ENCODE measurements around the gene EGFR.

DNA sequence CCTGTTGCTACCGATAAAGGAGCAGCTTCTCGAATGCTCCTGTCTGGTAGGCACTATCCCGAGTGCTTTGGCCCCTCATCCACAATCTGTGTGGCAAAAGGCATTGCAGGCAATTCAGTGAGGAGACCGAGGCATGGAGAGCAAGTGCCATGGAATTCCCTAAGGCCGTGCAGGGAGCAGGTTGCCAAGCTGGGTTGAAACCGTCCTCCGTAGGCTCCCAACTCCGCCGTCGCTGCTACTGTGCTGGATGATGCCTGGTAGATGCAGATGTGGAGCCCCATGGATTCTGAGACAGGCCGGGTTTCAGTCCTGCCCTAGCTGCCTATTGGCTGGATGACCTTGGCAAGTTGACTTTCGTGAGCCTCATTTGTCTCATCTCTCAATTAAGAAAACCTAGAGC is 85.3 kb downstream of the EGFR start:
- TF ChIP-seq, protein P1, sequence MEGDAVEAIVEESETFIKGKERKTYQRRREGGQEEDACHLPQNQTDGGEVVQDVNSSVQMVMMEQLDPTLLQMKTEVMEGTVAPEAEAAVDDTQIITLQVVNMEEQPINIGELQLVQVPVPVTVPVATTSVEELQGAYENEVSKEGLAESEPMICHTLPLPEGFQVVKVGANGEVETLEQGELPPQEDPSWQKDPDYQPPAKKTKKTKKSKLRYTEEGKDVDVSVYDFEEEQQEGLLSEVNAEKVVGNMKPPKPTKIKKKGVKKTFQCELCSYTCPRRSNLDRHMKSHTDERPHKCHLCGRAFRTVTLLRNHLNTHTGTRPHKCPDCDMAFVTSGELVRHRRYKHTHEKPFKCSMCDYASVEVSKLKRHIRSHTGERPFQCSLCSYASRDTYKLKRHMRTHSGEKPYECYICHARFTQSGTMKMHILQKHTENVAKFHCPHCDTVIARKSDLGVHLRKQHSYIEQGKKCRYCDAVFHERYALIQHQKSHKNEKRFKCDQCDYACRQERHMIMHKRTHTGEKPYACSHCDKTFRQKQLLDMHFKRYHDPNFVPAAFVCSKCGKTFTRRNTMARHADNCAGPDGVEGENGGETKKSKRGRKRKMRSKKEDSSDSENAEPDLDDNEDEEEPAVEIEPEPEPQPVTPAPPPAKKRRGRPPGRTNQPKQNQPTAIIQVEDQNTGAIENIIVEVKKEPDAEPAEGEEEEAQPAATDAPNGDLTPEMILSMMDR (conservative IDR thresholded peaks at IDR 0.05 in 1 of 2, IDR thresholded peaks at IDR 0.05 in 1 of 2; ENCODE audit: low read depth in 1 of 2, low read length in 2 of 2) = no peak
- no peak for TF ChIP-seq EZH2 (IDR thresholded peaks at IDR 0.05; ENCODE audit: low read length, missing control alignments)

Data from fibroblast of lung (primary cell).